Astrocyte of the hippocampus (primary cell): Measurements from ENCODE around the gene ZNF316.

Experiments
- DNase-seq: peaks from one replicate; pipeline ENCODE4 v3.0.0; 2011; ENCODE audit warnings: low read depth, low spot score

Gene ZNF316

GRCh38 chr7:6691103-6691502 is 54.0 kb downstream of the ZNF316 start:
- no peak for DNase-seq

- peak; percentile 13 for DNase-seq
These were observed 54.5 kb downstream of the ZNF316 start for GRCh38 chr7:6691609-6692106.

GRCh38 chr7:6700793-6701192 is 63.7 kb downstream of the ZNF316 start:
- DNase-seq, result no peak

GRCh38 chr7:6701860-6702259 is 64.7 kb downstream of the ZNF316 start:
- DNase-seq, result no peak
